ENCODE results near the gene TRDN.

Gene TRDN

GRCh38 chr6:123402052-123402451 lies 234.7 kb downstream of the TRDN start:
- TF ChIP-seq CTCF (IDR thresholded peaks at IDR 0.05), result no peak
- no peak for DNase-seq (ENCODE audit: low spot score)
- H3K4me3 ChIP-seq, result no peak overlapping the region
- H3K27ac ChIP-seq, result no peak overlapping the region

- Histone ChIP-seq H3K27ac (no peak overlapping the region), H3K4me3 (no peak overlapping the region)
- no peak for DNase-seq (ENCODE audit: low spot score)
- no peak for TF ChIP-seq CTCF (IDR thresholded peaks at IDR 0.05)
Measured at GRCh38 chr6:123398072-123398471, 238.7 kb downstream of the TRDN start.

GRCh38 chr6:123393331-123393730 lies 243.4 kb downstream of the TRDN start:
- no peak for DNase-seq (ENCODE audit: low spot score)
- no peak overlapping the region for H3K4me3 ChIP-seq
- H3K27ac ChIP-seq, result no peak overlapping the region
- no peak for TF ChIP-seq CTCF (IDR thresholded peaks at IDR 0.05)

- no peak for DNase-seq (ENCODE audit: low spot score)
- TF ChIP-seq CTCF (IDR thresholded peaks at IDR 0.05), result no peak
- H3K4me3 ChIP-seq, result no peak overlapping the region
- H3K27ac ChIP-seq, result no peak overlapping the region
Measured at GRCh38 chr6:123383718-123384117, 253.0 kb downstream of the TRDN start.

- no peak overlapping the region for H3K4me3 ChIP-seq
- TF ChIP-seq CTCF (IDR thresholded peaks at IDR 0.05), result no peak
- DNase-seq (ENCODE audit: low spot score), result no peak
Measured at GRCh38 chr6:123380257-123380656, 256.5 kb downstream of the TRDN start.

GRCh38 chr6:123372737-123373136 lies 264.0 kb downstream of the TRDN start:
- no peak for TF ChIP-seq CTCF (IDR thresholded peaks at IDR 0.05)

More at GRCh38 chr6:123380257-123380656, 256.5 kb downstream of the TRDN start:
- H3K27ac ChIP-seq, result no peak overlapping the region

GRCh38 chr6:123363912-123364311 lies 272.8 kb downstream of the TRDN start:
- no peak for DNase-seq (ENCODE audit: low spot score)
- TF ChIP-seq CTCF (IDR thresholded peaks at IDR 0.05), result no peak
- H3K4me3 ChIP-seq, result no peak overlapping the region
- no peak overlapping the region for H3K27ac ChIP-seq

More at GRCh38 chr6:123372737-123373136, 264.0 kb downstream of the TRDN start:
- no peak for DNase-seq (ENCODE audit: low spot score)
- Histone ChIP-seq H3K27ac (no peak overlapping the region), H3K4me3 (no peak overlapping the region)

All from coronary artery (tissue), 2 donors.